Esophagus (tissue), 2 donors: ENCODE data around the gene RCN2. TPM values are rescaled to one million over a fixed set of nuclear protein-coding genes. Genes with fewer than 3 reads are reported as not detected.

ENCODE experiments used
- H3K27ac ChIP-seq, 2 donors: one replicate each; pipeline ENCODE4 v1.5.1; 2013; ENCODE audit warnings: low read depth in 2 of 2, mild to moderate bottlenecking in 2 of 2, inconsistent platforms in 1 of 2, low read length in 1 of 2, moderate library complexity in 1 of 2
- H3K27me3 ChIP-seq, 2 donors: one replicate each; pipeline ENCODE4 v1.6.1; 2013; ENCODE audit warnings: low read length in 2 of 2, control low read depth in 1 of 2, mild to moderate bottlenecking in 1 of 2; ENCODE audit not compliant: insufficient read depth in 2 of 2, control insufficient read depth in 1 of 2
- H3K36me3 ChIP-seq, 2 donors: one replicate each; pipeline ENCODE4 v1.6.1; 2013; ENCODE audit warnings: low read length in 1 of 2; ENCODE audit not compliant: control insufficient read depth in 2 of 2, insufficient read depth in 2 of 2
- H3K4me1 ChIP-seq, 2 donors: one replicate each; pipeline ENCODE4 v1.6.1; 2013; ENCODE audit warnings: low read length in 1 of 2; ENCODE audit not compliant: control insufficient read depth in 2 of 2, insufficient read depth in 2 of 2
- H3K4me3 ChIP-seq, 2 donors: one replicate each; pipeline ENCODE4 v1.5.1; 2013; ENCODE audit warnings: low read length in 2 of 2, mild to moderate bottlenecking in 2 of 2, low read depth in 1 of 2, moderate library complexity in 1 of 2
- H3K9me3 ChIP-seq, 2 donors: one replicate each; pipeline ENCODE4 v1.6.1; 2013; ENCODE audit warnings: mild to moderate bottlenecking in 2 of 2, low read depth in 1 of 2, low read length in 1 of 2, moderate library complexity in 1 of 2; ENCODE audit not compliant: control insufficient read depth in 2 of 2, insufficient read depth in 1 of 2
- WGBS, 2 donors: extraction: QIAGEN DNeasy Blood & Tissue Kit; methylation state at CpG; one replicate each; pipeline ENCODE4 v1.1.7; 2013; 5-methylcytosine and 5-hydroxymethylcytosine counted together
- polyA plus RNA-seq, 2 donors: library from polyadenylated mRNA; stranded (reverse); fragments of 200-250 nt; gene quantifications; one replicate each; pipeline ENCODE4 v1.2.3, GENCODE V29; 2013
- donor health status: healthy with polysubstance abuse.
- donor health status: Bipolar disorder and iron deficiency.

RCN2 gene
- polyA plus RNA-seq, 2 donors, result 17.3 to 27.1 TPM

DNA sequence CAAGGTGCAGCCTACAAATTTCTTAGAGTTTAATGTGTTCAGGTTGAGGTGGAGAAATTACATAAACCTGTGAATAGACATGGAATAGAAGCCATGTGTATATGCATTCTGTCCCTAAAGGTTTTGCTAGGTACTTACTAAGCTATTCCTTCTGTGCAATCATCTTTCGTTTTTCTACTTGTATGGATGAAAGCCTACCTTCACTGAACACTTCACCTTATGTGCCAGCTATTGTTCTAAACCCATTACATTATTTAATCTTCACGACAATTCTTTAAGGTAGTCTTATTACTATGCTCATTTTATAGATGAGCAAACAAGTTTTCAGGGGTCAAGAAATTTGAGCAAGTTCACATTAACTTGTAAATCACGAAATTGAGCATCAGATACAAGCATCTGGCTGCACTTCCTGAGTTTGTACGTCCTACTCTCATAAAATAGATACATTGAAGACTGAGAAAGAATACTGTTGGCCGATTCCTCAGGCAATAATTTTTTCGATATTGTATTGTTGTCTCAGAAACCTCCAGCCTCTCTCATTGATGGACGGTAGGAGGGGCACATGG, 635 bp upstream of the RCN2 start:
- no peaks in the 10 kb centered on the region for H3K27me3 ChIP-seq
- H3K4me3 ChIP-seq, result peak overlapping the region; percentile 83 to 95
- H3K4me1 ChIP-seq, result no peaks in the 10 kb centered on the region
- H3K9me3 ChIP-seq, result no peaks in the 10 kb centered on the region
- H3K36me3 ChIP-seq, result no peaks in the 10 kb centered on the region
- WGBS, 2 donors, result 17 to 18% methylated on average over 7 of the region's 7 CpGs
- H3K27ac ChIP-seq, result peak overlapping the region; percentile 84 to 88

DNA sequence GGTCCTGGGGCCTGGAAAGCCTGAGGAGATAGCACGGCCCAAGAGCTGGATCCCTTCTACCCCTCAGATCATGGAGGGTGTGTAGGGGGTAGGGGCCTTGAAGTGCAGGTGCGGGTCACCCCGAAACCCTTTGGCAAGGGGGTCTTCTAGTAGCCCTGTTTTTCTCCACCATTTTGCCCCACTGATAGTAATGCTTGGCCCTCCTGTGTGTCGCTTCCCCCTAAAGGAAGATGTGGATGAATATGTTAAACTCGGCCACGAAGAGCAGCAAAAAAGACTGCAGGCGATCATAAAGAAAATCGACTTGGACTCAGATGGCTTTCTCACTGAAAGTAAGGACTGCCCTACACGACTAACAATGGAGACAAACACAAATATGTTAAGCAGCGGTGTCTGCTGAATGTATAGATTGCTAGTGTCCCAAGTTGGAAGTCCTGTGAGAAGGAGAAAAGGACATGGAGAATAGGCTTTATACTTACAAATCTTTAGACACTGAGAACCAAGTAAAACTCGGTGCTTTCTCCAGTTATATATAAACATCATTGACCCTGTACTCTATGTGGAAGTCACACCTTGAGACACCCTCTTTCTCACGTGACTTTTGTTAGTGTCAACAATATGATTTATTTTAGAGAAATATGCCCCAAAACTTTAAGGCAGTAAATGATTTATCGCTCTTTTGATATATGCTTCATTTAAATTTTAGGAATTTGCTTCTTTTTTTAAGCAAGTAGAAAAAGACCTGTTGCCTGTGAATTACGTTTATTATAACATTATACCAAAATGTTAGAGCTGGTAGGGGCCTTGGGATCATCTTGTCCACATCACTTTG, 802 bp downstream of the RCN2 start:
- Histone ChIP-seq H3K4me1 (no peaks in the 10 kb centered on the region), H3K27me3 (no peaks in the 10 kb centered on the region), H3K9me3 (no peaks in the 10 kb centered on the region), H3K27ac (peak overlapping the region; percentile 89 to 90), H3K4me3 (peak overlapping the region; percentile 83 to 95), H3K36me3 (peaks cover 0 to 2% of the 10 kb centered on the region in 2 donors)
- 20% methylated on average over 14 of the region's 14 CpGs for WGBS, 2 donors

DNA sequence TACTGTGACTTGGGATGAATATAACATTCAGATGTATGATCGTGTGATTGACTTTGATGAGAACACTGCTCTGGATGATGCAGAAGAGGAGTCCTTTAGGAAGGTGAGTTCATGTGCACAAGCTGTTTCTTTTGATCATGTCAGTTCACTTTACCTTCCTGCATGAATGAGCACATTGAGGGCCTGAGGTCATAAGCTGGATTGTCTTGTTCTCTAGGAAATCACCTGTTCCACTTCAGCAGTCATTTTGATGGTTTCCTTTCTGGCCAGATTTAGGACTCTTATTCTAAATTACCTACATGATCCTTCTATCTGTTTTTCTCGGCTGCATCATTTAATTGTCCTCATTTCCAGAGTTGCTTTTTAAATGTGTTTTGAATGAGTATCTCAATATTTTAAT, 4.1 kb downstream of the RCN2 start:
- no peak overlapping the region for H3K4me3 ChIP-seq
- H3K27ac ChIP-seq, result no peak overlapping the region
- H3K36me3 ChIP-seq, result peaks cover 2% of the 10 kb centered on the region in 2 donors
- no peaks in the 10 kb centered on the region for H3K4me1 ChIP-seq
- no peaks in the 10 kb centered on the region for H3K9me3 ChIP-seq
- no peaks in the 10 kb centered on the region for H3K27me3 ChIP-seq
- 88 to 91% methylated on average over 2 of the region's 2 CpGs for WGBS, 2 donors

DNA sequence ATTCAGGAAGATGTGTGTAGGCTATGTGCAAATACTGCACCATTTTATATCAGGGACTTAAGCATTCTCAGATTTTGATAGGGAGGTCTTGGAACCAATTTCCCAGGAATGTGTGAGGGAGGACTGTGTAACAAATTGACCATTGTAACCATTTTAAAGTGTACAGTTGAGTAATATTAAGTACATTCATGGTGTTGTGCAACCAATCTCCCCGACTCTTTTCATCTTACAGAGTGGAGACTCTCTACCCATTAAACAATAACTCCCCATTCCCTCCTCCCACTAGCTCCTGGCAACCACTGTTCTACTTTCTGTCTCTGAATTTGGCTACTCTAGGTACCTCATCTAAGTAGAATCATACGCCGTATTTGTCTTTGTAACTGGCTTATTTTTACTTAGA, 5.1 kb downstream of the RCN2 start:
- Histone ChIP-seq H3K36me3 (peaks cover 2% of the 10 kb centered on the region in 2 donors), H3K4me3 (no peak overlapping the region), H3K4me1 (no peaks in the 10 kb centered on the region), H3K9me3 (no peaks in the 10 kb centered on the region), H3K27me3 (no peaks in the 10 kb centered on the region), H3K27ac (no peak overlapping the region)
- 94 to 97% methylated on average over 3 of the region's 3 CpGs for WGBS, 2 donors

DNA sequence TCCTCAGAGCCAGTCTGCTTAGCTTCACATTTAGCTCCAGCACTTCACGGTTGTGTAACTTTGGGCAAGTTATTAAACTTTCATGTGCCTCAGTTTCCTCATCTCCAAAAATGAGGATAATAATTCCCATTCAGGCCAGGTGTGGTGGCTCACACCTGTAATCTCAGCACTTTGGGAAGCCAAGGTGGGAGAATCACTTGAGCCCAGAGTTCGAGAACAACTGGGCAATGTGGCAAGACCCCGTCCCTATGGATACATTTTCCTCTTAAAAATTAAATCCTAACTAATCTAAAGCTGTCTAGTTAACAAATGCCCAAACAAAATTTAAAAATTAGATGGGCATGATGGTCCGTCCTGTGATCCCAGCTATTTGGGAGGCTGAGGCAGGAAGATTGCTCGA, 7.2 kb downstream of the RCN2 start:
- H3K27me3 ChIP-seq, result no peaks in the 10 kb centered on the region
- no peaks in the 10 kb centered on the region for H3K4me1 ChIP-seq
- no peaks in the 10 kb centered on the region for H3K9me3 ChIP-seq
- WGBS, 2 donors, result 94 to 96% methylated on average over 5 of the region's 5 CpGs
- H3K36me3 ChIP-seq, result peaks cover 2% of the 10 kb centered on the region in 2 donors
- no peak overlapping the region for H3K4me3 ChIP-seq
- no peak overlapping the region for H3K27ac ChIP-seq

DNA sequence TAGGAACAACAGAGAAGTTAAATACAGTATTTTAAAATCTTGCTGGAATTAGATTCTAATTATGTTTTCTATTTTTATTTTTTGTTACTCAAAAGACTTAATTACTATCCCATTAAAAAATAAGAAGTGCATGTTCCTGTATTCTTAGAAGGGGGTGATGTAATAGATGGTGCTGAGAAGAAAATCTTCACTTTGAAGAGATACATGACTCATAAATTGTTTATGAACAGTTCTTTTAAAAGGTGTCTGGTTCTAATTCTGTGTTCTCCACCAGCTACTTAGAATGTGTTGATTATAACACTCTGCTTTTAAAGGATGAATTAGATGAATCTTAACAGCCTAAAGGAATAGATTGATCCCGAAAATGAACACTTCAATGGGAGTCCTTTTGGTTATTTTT, 8.2 kb downstream of the RCN2 start:
- no peak overlapping the region for H3K27ac ChIP-seq
- no peaks in the 10 kb centered on the region for H3K4me1 ChIP-seq
- H3K36me3 ChIP-seq, result peaks cover 2% of the 10 kb centered on the region in 2 donors
- no peaks in the 10 kb centered on the region for H3K27me3 ChIP-seq
- 0% methylated on average over 1 of the region's 1 CpG for WGBS, 2 donors
- H3K4me3 ChIP-seq, result no peak overlapping the region
- no peaks in the 10 kb centered on the region for H3K9me3 ChIP-seq

DNA sequence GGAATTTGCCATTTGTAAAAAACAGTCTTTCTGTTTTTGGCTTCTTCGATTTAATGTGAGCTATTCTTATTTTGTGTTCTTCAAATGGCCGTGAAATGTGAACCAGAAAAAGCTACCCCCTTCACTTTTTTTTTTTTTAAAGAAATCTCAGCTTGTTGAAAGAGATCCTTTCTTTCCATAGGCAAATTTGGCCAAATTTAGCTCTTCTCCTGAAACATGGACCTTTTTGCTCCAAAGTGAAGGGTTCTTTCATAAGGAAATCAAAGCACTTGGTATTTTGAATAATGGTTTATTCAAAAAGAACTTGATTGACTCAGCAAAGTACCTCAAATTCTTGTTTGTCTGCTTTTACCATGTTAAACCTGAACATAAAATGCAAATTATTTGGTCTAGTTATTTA, 10.1 kb downstream of the RCN2 start:
- H3K9me3 ChIP-seq, result no peaks in the 10 kb centered on the region
- H3K4me1 ChIP-seq, result no peaks in the 10 kb centered on the region
- peaks cover 0 to 2% of the 10 kb centered on the region in 2 donors for H3K36me3 ChIP-seq
- WGBS, 2 donors, result 85 to 89% methylated on average over 2 of the region's 2 CpGs
- H3K4me3 ChIP-seq, result no peak overlapping the region
- no peaks in the 10 kb centered on the region for H3K27me3 ChIP-seq
- H3K27ac ChIP-seq, result no peak overlapping the region

DNA sequence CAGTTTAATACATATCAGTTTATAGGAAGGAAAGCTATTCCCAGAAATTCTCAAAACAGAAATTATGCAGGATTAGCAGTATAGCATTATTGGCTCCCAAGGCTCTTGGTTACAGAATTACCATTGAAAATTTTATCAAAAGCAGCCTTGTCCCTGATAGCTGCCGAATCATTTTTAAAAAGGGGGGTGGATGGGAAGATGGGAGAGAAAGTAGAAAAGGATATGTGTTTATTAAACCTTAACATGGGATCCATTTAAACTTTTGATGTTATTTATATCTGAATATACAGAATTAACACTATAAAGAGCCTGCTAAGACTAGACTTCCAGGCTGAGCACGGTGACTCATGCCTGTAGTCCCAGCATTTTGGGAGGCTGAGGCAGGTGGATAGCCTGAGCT, 10.8 kb downstream of the RCN2 start:
- Histone ChIP-seq H3K9me3 (no peaks in the 10 kb centered on the region), H3K4me1 (no peaks in the 10 kb centered on the region), H3K4me3 (no peak overlapping the region), H3K27me3 (no peaks in the 10 kb centered on the region), H3K36me3 (peaks cover 0 to 2% of the 10 kb centered on the region in 2 donors), H3K27ac (no peak overlapping the region)
- WGBS, 2 donors, result 85% methylated on average over 2 of the region's 2 CpGs

DNA sequence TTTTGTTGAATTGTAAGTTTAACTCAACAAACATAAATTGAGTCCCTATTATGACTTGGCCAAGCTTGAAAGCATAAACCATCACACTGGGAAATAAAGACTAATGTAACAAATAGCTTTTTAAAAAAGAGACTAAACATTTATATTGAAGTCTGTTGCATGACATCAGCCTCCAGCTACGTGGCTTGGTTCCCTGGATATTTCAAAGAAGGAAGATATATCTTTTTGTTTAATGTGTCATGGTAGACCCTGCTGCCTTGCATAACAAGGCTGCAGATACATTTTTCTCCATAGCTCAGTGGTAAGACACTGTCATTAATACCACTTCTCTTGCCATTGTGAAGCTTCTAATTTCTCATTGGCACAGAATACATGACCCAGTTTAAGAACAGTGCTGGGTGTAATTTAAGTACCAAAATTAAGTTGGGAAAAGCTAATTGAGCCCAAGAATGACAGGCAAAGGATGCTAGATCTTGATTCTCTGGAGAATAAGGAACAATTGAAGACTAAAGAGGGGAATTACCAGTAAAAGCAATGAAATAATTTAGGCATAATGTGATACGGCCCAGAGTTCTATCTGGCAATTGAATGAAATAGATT, 14.0 kb downstream of the RCN2 start:
- Histone ChIP-seq H3K36me3 (peaks cover 0 to under 1% of the 10 kb centered on the region in 2 donors), H3K4me3 (no peak overlapping the region), H3K27ac (no peak overlapping the region), H3K4me1 (no peaks in the 10 kb centered on the region), H3K27me3 (no peaks in the 10 kb centered on the region), H3K9me3 (no peaks in the 10 kb centered on the region)
- 75 to 80% methylated on average over 2 of the region's 2 CpGs for WGBS, 2 donors
